ENCODE results near the gene PAM16. TPM values are rescaled to one million over a fixed set of nuclear protein-coding genes. Genes with fewer than 3 reads are reported as not detected.

The PAM16 gene
- total RNA-seq, 1 experiment from 2014 or later = 65.6 TPM

- H3K9me2 ChIP-seq (replicated peaks; ENCODE audit: insufficient read depth, low read length) = no peaks in the 10 kb centered on the region
- no peak overlapping the region for H2AFZ ChIP-seq (ENCODE audit: low read length)
- no peak overlapping the region for H3K27ac ChIP-seq (ENCODE audit: low read length)
- H4K20me1 ChIP-seq (ENCODE audit: insufficient read depth, low read depth, low read length) = peaks cover 19% of the 10 kb centered on the region; the same call in 1 of the 2 replicates
- no peaks in the 10 kb centered on the region for H3K4me1 ChIP-seq (ENCODE audit: low read length)
- DNase-seq = no peak
- no peaks in the 10 kb centered on the region for H3K9me3 ChIP-seq (ENCODE audit: low read length)
- no peaks in the 10 kb centered on the region; the same call in 1 of the 2 replicates for H3K36me3 ChIP-seq (ENCODE audit: insufficient read depth, low read length)
- no peak overlapping the region for H3K4me3 ChIP-seq (ENCODE audit: low read length)
- no peak overlapping the region for H3K9ac ChIP-seq (ENCODE audit: low read length)
- no peaks in the 10 kb centered on the region for H3K27me3 ChIP-seq (ENCODE audit: low read length)
- peaks cover 18% of the 10 kb centered on the region for H3K79me2 ChIP-seq (ENCODE audit: low read length)
- H3K4me2 ChIP-seq (ENCODE audit: low read depth, low read length, poor library complexity, severe bottlenecking) = no peak overlapping the region
These were observed 11.2 kb downstream of the PAM16 start for GRCh38 chr16:4339909-4340308.

GRCh38 chr16:4339455-4339854 lies 11.7 kb downstream of the PAM16 start:
- Histone ChIP-seq H2AFZ (ENCODE audit: low read length) (no peak overlapping the region), H3K9me3 (ENCODE audit: low read length) (no peaks in the 10 kb centered on the region), H3K4me3 (ENCODE audit: low read length) (no peak overlapping the region), H3K79me2 (ENCODE audit: low read length) (peaks cover 18% of the 10 kb centered on the region), H3K4me2 (ENCODE audit: low read depth, low read length, poor library complexity, severe bottlenecking) (no peak overlapping the region), H3K27ac (ENCODE audit: low read length) (no peak overlapping the region), H3K27me3 (ENCODE audit: low read length) (no peaks in the 10 kb centered on the region), H3K9me2 (replicated peaks; ENCODE audit: insufficient read depth, low read length) (no peaks in the 10 kb centered on the region), H3K9ac (ENCODE audit: low read length) (no peak overlapping the region), H3K4me1 (ENCODE audit: low read length) (no peaks in the 10 kb centered on the region), H3K36me3 (ENCODE audit: insufficient read depth, low read length) (no peaks in the 10 kb centered on the region; the same call in 1 of the 2 replicates), H4K20me1 (ENCODE audit: insufficient read depth, low read depth, low read length) (peaks cover 19% of the 10 kb centered on the region; the same call in 1 of the 2 replicates)
- no peak for DNase-seq

GRCh38 chr16:4338712-4339299 lies 12.3 kb downstream of the PAM16 start:
- Histone ChIP-seq H3K4me3 (ENCODE audit: low read length) (no peak overlapping the region), H2AFZ (ENCODE audit: low read length) (no peak overlapping the region), H3K79me2 (ENCODE audit: low read length) (peaks cover 11% of the 10 kb centered on the region), H3K27me3 (ENCODE audit: low read length) (no peaks in the 10 kb centered on the region), H3K9ac (ENCODE audit: low read length) (no peak overlapping the region), H4K20me1 (ENCODE audit: insufficient read depth, low read depth, low read length) (peaks cover 19% of the 10 kb centered on the region; the same call in 1 of the 2 replicates), H3K9me3 (ENCODE audit: low read length) (no peaks in the 10 kb centered on the region), H3K4me1 (ENCODE audit: low read length) (no peaks in the 10 kb centered on the region), H3K27ac (ENCODE audit: low read length) (no peak overlapping the region), H3K36me3 (ENCODE audit: insufficient read depth, low read length) (no peaks in the 10 kb centered on the region; the same call in 1 of the 2 replicates), H3K4me2 (ENCODE audit: low read depth, low read length, poor library complexity, severe bottlenecking) (no peak overlapping the region), H3K9me2 (replicated peaks; ENCODE audit: insufficient read depth, low read length) (no peaks in the 10 kb centered on the region)
- DNase-seq = no peak

GRCh38 chr16:4338125-4338582 lies 13.0 kb downstream of the PAM16 start:
- H2AFZ ChIP-seq (ENCODE audit: low read length) = no peak overlapping the region
- no peaks in the 10 kb centered on the region for H3K9me2 ChIP-seq (replicated peaks; ENCODE audit: insufficient read depth, low read length)
- H4K20me1 ChIP-seq (ENCODE audit: insufficient read depth, low read depth, low read length) = peaks cover 19% of the 10 kb centered on the region; the same call in 1 of the 2 replicates
- no peak overlapping the region for H3K4me3 ChIP-seq (ENCODE audit: low read length)
- H3K27me3 ChIP-seq (ENCODE audit: low read length) = no peaks in the 10 kb centered on the region
- H3K9me3 ChIP-seq (ENCODE audit: low read length) = no peaks in the 10 kb centered on the region
- no peaks in the 10 kb centered on the region; the same call in 1 of the 2 replicates for H3K36me3 ChIP-seq (ENCODE audit: insufficient read depth, low read length)
- H3K4me1 ChIP-seq (ENCODE audit: low read length) = no peaks in the 10 kb centered on the region
- no peak for DNase-seq
- H3K4me2 ChIP-seq (ENCODE audit: low read depth, low read length, poor library complexity, severe bottlenecking) = no peak overlapping the region
- H3K27ac ChIP-seq (ENCODE audit: low read length) = no peak overlapping the region
- H3K79me2 ChIP-seq (ENCODE audit: low read length) = peaks cover 5% of the 10 kb centered on the region
- no peak overlapping the region for H3K9ac ChIP-seq (ENCODE audit: low read length)

GRCh38 chr16:4337540-4338088 lies 13.5 kb downstream of the PAM16 start:
- Histone ChIP-seq H3K27me3 (ENCODE audit: low read length) (no peaks in the 10 kb centered on the region), H3K9me3 (ENCODE audit: low read length) (no peaks in the 10 kb centered on the region), H3K9ac (ENCODE audit: low read length) (no peak overlapping the region), H3K27ac (ENCODE audit: low read length) (no peak overlapping the region), H3K36me3 (ENCODE audit: insufficient read depth, low read length) (no peaks in the 10 kb centered on the region; the same call in 1 of the 2 replicates), H3K4me1 (ENCODE audit: low read length) (no peaks in the 10 kb centered on the region), H4K20me1 (ENCODE audit: insufficient read depth, low read depth, low read length) (peaks cover 16% of the 10 kb centered on the region; the same call in 1 of the 2 replicates), H3K4me2 (ENCODE audit: low read depth, low read length, poor library complexity, severe bottlenecking) (no peak overlapping the region), H3K4me3 (ENCODE audit: low read length) (no peak overlapping the region), H2AFZ (ENCODE audit: low read length) (no peak overlapping the region), H3K79me2 (ENCODE audit: low read length) (no peaks in the 10 kb centered on the region), H3K9me2 (replicated peaks; ENCODE audit: insufficient read depth, low read length) (no peaks in the 10 kb centered on the region)
- DNase-seq = no peak

- H3K9ac ChIP-seq (ENCODE audit: low read length) = no peak overlapping the region
- no peak overlapping the region for H3K27ac ChIP-seq (ENCODE audit: low read length)
- peaks cover 16% of the 10 kb centered on the region; the same call in 1 of the 2 replicates for H4K20me1 ChIP-seq (ENCODE audit: insufficient read depth, low read depth, low read length)
- DNase-seq = no peak
- H2AFZ ChIP-seq (ENCODE audit: low read length) = no peak overlapping the region
- H3K9me2 ChIP-seq (replicated peaks; ENCODE audit: insufficient read depth, low read length) = no peaks in the 10 kb centered on the region
- no peaks in the 10 kb centered on the region for H3K27me3 ChIP-seq (ENCODE audit: low read length)
- H3K4me2 ChIP-seq (ENCODE audit: low read depth, low read length, poor library complexity, severe bottlenecking) = no peak overlapping the region
- no peaks in the 10 kb centered on the region for H3K9me3 ChIP-seq (ENCODE audit: low read length)
- no peak overlapping the region for H3K4me3 ChIP-seq (ENCODE audit: low read length)
- H3K79me2 ChIP-seq (ENCODE audit: low read length) = no peaks in the 10 kb centered on the region
- H3K4me1 ChIP-seq (ENCODE audit: low read length) = no peaks in the 10 kb centered on the region
- no peaks in the 10 kb centered on the region; the same call in 1 of the 2 replicates for H3K36me3 ChIP-seq (ENCODE audit: insufficient read depth, low read length)
These were observed 14.2 kb downstream of the PAM16 start for GRCh38 chr16:4336701-4337539.

- Histone ChIP-seq H3K4me3 (ENCODE audit: low read length) (no peak overlapping the region), H2AFZ (ENCODE audit: low read length) (no peak overlapping the region), H3K27me3 (ENCODE audit: low read length) (no peaks in the 10 kb centered on the region), H3K4me1 (ENCODE audit: low read length) (no peaks in the 10 kb centered on the region), H3K9me3 (ENCODE audit: low read length) (no peaks in the 10 kb centered on the region), H4K20me1 (ENCODE audit: insufficient read depth, low read depth, low read length) (peaks cover 10% of the 10 kb centered on the region; the same call in 1 of the 2 replicates), H3K9me2 (replicated peaks; ENCODE audit: insufficient read depth, low read length) (no peaks in the 10 kb centered on the region), H3K9ac (ENCODE audit: low read length) (no peak overlapping the region), H3K27ac (ENCODE audit: low read length) (no peak overlapping the region), H3K79me2 (ENCODE audit: low read length) (no peaks in the 10 kb centered on the region), H3K4me2 (ENCODE audit: low read depth, low read length, poor library complexity, severe bottlenecking) (no peak overlapping the region), H3K36me3 (ENCODE audit: insufficient read depth, low read length) (no peaks in the 10 kb centered on the region; the same call in 1 of the 2 replicates)
- no peak for DNase-seq
These were observed 16.2 kb downstream of the PAM16 start for GRCh38 chr16:4334724-4335495.
